ENCODE data around the gene DENND4B. TPM values are rescaled to one million over a fixed set of nuclear protein-coding genes. Genes with fewer than 3 reads are reported as not detected.

DENND4B gene
- polyA plus RNA-seq, 1 of the 3 experiments (the other 2 are of a cell fraction) = 29.6 TPM

DNA sequence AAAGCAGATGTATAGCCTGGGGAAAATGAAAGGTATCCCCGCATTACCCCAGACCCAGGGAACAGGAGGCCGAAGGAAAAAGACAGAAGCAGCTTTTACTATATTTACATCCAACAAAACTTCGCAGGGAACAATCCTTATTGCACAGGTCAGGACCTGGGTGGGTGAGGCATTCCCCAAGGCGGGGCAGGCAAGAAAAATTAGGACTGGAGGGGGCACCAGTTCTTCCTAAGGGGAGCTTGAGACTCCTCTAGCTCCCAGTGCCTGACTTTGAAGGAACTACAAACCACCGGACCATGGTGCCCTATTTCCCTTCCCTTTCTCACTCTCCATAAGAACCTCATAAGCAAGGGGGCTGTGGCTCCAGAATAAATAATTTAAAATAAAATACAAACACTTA, 17.1 kb downstream of the DENND4B start (continued):
- TF ChIP-seq, protein P1, sequence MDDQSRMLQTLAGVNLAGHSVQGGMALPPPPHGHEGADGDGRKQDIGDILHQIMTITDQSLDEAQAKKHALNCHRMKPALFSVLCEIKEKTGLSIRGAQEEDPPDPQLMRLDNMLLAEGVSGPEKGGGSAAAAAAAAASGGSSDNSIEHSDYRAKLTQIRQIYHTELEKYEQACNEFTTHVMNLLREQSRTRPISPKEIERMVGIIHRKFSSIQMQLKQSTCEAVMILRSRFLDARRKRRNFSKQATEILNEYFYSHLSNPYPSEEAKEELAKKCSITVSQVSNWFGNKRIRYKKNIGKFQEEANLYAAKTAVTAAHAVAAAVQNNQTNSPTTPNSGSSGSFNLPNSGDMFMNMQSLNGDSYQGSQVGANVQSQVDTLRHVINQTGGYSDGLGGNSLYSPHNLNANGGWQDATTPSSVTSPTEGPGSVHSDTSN (IDR thresholded peaks at IDR 0.05) = no peak
- TF ChIP-seq, protein P2, sequence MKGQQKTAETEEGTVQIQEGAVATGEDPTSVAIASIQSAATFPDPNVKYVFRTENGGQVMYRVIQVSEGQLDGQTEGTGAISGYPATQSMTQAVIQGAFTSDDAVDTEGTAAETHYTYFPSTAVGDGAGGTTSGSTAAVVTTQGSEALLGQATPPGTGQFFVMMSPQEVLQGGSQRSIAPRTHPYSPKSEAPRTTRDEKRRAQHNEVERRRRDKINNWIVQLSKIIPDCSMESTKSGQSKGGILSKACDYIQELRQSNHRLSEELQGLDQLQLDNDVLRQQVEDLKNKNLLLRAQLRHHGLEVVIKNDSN (IDR thresholded peaks at IDR 0.05; ENCODE audit: borderline replicate concordance, low read depth) = no peak
- TF ChIP-seq SMC3 (IDR thresholded peaks at IDR 0.05; ENCODE audit: low read depth, low read length) = no peak

DNA sequence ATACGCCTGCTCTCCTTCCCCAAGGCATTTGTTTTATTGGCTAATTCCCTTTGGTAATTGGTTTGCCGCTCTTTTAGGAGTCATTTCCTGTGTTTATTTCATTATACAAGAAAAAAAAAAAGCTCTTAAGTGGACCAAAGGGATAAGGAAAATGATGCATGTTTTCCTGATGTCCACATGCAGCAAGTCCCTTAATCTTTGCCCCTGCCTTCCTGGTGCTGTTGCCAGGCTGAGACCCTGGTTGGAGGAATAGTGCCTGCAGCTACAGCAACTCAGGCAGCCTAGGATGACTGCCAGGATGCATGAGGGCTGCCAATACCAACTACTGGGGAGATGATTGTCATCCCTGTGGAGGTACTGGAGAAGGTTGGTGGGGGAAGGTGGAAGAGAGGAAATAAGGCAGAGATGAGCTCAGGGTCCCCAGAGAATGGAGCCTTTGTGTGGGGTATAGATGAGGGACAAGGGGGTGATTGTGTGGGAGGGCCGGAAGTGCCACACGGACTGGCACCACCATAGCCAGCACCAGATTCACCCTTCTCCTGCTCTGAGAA, 17.7 kb downstream of the DENND4B start:
- CTCF ChIA-PET = interaction anchor here (1.2 to 3.1 kb wide), 5 partner anchors 10 to 131 kb away, joined by 3 to 46 read pairs (median 10); partner anchors contain the start of genes DENND4B and RAB13
- POLR2A ChIA-PET = interaction anchor here (0.7 to 1.3 kb wide), 5 partner anchors 8 to 38 kb away, joined by 3 to 5 read pairs (median 4); partner anchors contain the start of genes CREB3L4, CRTC2 and DENND4B

DNA sequence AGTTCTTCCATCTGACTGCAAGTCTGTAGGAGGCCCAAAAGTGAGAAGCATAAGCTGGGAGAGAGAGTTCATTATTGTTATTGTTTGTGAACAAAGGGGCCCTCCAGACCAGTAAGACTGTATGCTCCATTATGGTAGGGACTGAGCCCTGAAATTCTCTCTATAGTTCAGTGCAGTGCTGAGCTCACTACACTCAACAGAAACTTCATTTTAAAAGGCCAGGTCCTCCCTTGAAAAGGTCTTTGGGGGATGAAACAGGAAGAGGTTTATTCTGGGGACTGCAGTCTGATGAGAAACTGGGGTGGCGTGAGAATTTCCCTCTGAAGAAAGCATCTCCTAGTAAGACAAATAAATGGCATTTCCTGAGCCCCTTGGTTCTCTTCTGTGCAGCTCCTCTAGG, 18.3 kb downstream of the DENND4B start:
- no peaks in the 10 kb centered on the region for H3K27me3 ChIP-seq (ENCODE audit: insufficient read depth)
- no peak overlapping the region for H2AFZ ChIP-seq (ENCODE audit: low read depth)
- H3K4me1 ChIP-seq (ENCODE audit: control insufficient read depth in 1 of 2, insufficient read depth in 2 of 2, low read depth in 1 of 2, low read length in 1 of 2) = peaks cover 5 to 21% of the 10 kb centered on the region in 2 experiments; a peak in 2 of 4 replicates
- peaks cover 22% of the 10 kb centered on the region for H3F3A ChIP-seq (replicated peaks; ENCODE audit: insufficient read depth)
- 91% methylated on average over 1 of the region's 1 CpG for WGBS (ENCODE audit: low lambda C conversion rate)
- H3K27ac ChIP-seq (ENCODE audit: low read depth in 2 of 2, low read length in 1 of 2) = peak overlapping the region in 1 of 2 experiments; percentile 88; a peak in 2 of 4 replicates
- H3K4me3 ChIP-seq (ENCODE audit: low read depth in 2 of 2, low read length in 1 of 2) = no peak overlapping the region
- ChIA-PET CTCF (interaction anchor here (0.9 to 3.1 kb wide), 6 partner anchors 9 to 251 kb away, joined by 3 to 46 read pairs (median 6); partner anchors contain the start of genes DENND4B and RAB13), POLR2A (interaction anchor here (0.7 to 1.3 kb wide), 5 partner anchors 9 to 39 kb away, joined by 3 to 5 read pairs (median 4); partner anchors contain the start of genes CREB3L4, CRTC2 and DENND4B)
- H3K79me2 ChIP-seq (ENCODE audit: insufficient read depth) = peaks cover 12% of the 10 kb centered on the region; the same call in 1 of the 2 replicates
- H3K9me3 ChIP-seq = no peaks in the 10 kb centered on the region
- H3K9me2 ChIP-seq = no peaks in the 10 kb centered on the region
- H3K36me3 ChIP-seq (replicated peaks in 1 of 2; ENCODE audit: control insufficient read depth in 1 of 2, insufficient read depth in 2 of 2, low read length in 1 of 2) = peaks cover 0 to 20% of the 10 kb centered on the region in 2 experiments
- H4K20me1 ChIP-seq (ENCODE audit: insufficient read depth) = no peaks in the 10 kb centered on the region
- no peak overlapping the region for H3K9ac ChIP-seq
- H3K4me2 ChIP-seq = no peak overlapping the region
- DNase-seq = no peak
- TF ChIP-seq, protein P3, sequence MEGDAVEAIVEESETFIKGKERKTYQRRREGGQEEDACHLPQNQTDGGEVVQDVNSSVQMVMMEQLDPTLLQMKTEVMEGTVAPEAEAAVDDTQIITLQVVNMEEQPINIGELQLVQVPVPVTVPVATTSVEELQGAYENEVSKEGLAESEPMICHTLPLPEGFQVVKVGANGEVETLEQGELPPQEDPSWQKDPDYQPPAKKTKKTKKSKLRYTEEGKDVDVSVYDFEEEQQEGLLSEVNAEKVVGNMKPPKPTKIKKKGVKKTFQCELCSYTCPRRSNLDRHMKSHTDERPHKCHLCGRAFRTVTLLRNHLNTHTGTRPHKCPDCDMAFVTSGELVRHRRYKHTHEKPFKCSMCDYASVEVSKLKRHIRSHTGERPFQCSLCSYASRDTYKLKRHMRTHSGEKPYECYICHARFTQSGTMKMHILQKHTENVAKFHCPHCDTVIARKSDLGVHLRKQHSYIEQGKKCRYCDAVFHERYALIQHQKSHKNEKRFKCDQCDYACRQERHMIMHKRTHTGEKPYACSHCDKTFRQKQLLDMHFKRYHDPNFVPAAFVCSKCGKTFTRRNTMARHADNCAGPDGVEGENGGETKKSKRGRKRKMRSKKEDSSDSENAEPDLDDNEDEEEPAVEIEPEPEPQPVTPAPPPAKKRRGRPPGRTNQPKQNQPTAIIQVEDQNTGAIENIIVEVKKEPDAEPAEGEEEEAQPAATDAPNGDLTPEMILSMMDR (IDR thresholded peaks at IDR 0.05) = no peak
- no peak for TF ChIP-seq YY1 (IDR thresholded peaks at IDR 0.05; ENCODE audit: low read depth)
- TF ChIP-seq TAF1 (IDR thresholded peaks at IDR 0.05; ENCODE audit: borderline replicate concordance, low read depth, low read length) = no peak
- TF ChIP-seq, protein P4, sequence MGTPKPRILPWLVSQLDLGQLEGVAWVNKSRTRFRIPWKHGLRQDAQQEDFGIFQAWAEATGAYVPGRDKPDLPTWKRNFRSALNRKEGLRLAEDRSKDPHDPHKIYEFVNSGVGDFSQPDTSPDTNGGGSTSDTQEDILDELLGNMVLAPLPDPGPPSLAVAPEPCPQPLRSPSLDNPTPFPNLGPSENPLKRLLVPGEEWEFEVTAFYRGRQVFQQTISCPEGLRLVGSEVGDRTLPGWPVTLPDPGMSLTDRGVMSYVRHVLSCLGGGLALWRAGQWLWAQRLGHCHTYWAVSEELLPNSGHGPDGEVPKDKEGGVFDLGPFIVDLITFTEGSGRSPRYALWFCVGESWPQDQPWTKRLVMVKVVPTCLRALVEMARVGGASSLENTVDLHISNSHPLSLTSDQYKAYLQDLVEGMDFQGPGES (IDR thresholded peaks at IDR 0.05; ENCODE audit: low read depth, low read length) = no peak
- no peak for TF ChIP-seq RAD21 (IDR thresholded peaks at IDR 0.05; ENCODE audit: low read length)
- TF ChIP-seq NRF1 (IDR thresholded peaks at IDR 0.05; ENCODE audit: low read depth, low read length) = no peak

More for the DNA sequence above, 17.7 kb downstream of the DENND4B start:
- Histone ChIP-seq H3K4me2 (no peak overlapping the region), H2AFZ (ENCODE audit: low read depth) (no peak overlapping the region), H3K9me2 (no peaks in the 10 kb centered on the region), H3K9ac (no peak overlapping the region), H3K27ac (ENCODE audit: low read depth in 2 of 2, low read length in 1 of 2) (peak overlapping the region in 1 of 2 experiments; percentile 88; a peak in 2 of 4 replicates), H3K79me2 (ENCODE audit: insufficient read depth) (peaks cover 6% of the 10 kb centered on the region; the same call in 1 of the 2 replicates), H3K36me3 (replicated peaks in 1 of 2; ENCODE audit: control insufficient read depth in 1 of 2, insufficient read depth in 2 of 2, low read length in 1 of 2) (peaks cover 0 to 22% of the 10 kb centered on the region in 2 experiments), H4K20me1 (ENCODE audit: insufficient read depth) (no peaks in the 10 kb centered on the region), H3K4me3 (ENCODE audit: low read depth in 2 of 2, low read length in 1 of 2) (no peak overlapping the region), H3K9me3 (no peaks in the 10 kb centered on the region), H3F3A (replicated peaks; ENCODE audit: insufficient read depth) (peaks cover 17% of the 10 kb centered on the region), H3K4me1 (ENCODE audit: control insufficient read depth in 1 of 2, insufficient read depth in 2 of 2, low read depth in 1 of 2, low read length in 1 of 2) (peaks cover 5 to 21% of the 10 kb centered on the region in 2 experiments; a peak in 2 of 4 replicates), H3K27me3 (ENCODE audit: insufficient read depth) (no peaks in the 10 kb centered on the region)
- TF ChIP-seq MEF2A (IDR thresholded peaks at IDR 0.05; ENCODE audit: borderline replicate concordance, low read depth) (no peak), SIN3A (IDR thresholded peaks at IDR 0.05; ENCODE audit: borderline replicate concordance, low read depth, low read length) (no peak), RCOR1 (IDR thresholded peaks at IDR 0.05; ENCODE audit: low read length) (0 out of 2 replicates have a peak, but pooled peaks have one; percentile 26), RFX5 (IDR thresholded peaks at IDR 0.05; ENCODE audit: low read length) (0 out of 2 replicates have a peak, but pooled peaks have one; percentile 31), FOXJ3 (CRISPR knock-in tag; IDR thresholded peaks at IDR 0.05) (0 out of 2 replicates have a peak, but pooled peaks have one; percentile 39), EP300 (IDR thresholded peaks at IDR 0.05; ENCODE audit: borderline replicate concordance in 1 of 2, low read depth in 1 of 2, low read length in 1 of 2) (peak in 1 of 2 experiments; percentile 74; a peak in 1 of 4 replicates), MXI1 (IDR thresholded peaks at IDR 0.05; ENCODE audit: low read depth, low read length) (peak; percentile 53; the same call in 1 of the 2 replicates)
- TF ChIP-seq, protein P1 (IDR thresholded peaks at IDR 0.05) = no peak
- WGBS (ENCODE audit: low lambda C conversion rate) = 62% methylated on average over 4 of the region's 4 CpGs
- DNase-seq = peak; percentile 82

Data from SK-N-SH (cell line).